ENCODE results near the gene YEATS2.

The YEATS2 gene

GRCh38 chr3:183692436-183692835, 5.2 kb upstream of the YEATS2 start:
- Histone ChIP-seq H3K4me2 (ENCODE audit: low read length) (no peak overlapping the region), H4K8ac (ENCODE audit: low read depth, low read length) (no peak overlapping the region), H3K36me3 (ENCODE audit: control insufficient read depth, insufficient read depth, low read length) (no peaks in the 10 kb centered on the region), H3K56ac (ENCODE audit: low read length) (no peak overlapping the region), H3K27me3 (ENCODE audit: insufficient read depth, low read length, poor library complexity) (no peaks in the 10 kb centered on the region), H3K23ac (ENCODE audit: low read length) (no peak overlapping the region), H3K27ac (ENCODE audit: low read depth, low read length) (no peak overlapping the region), H3K4me1 (ENCODE audit: control insufficient read depth, low read depth, low read length) (peaks cover 2% of the 10 kb centered on the region), H3K9ac (ENCODE audit: low read length) (no peak overlapping the region), H3K79me1 (ENCODE audit: low read length) (no peaks in the 10 kb centered on the region), H3K18ac (ENCODE audit: low read length) (no peak overlapping the region), H2BK5ac (ENCODE audit: low read length) (no peak overlapping the region), H3K4me3 (ENCODE audit: low read length) (no peak overlapping the region), H2BK120ac (ENCODE audit: low read depth, low read length) (no peak overlapping the region), H3K4ac (ENCODE audit: low read depth, low read length) (no peak overlapping the region), H4K5ac (ENCODE audit: low read length) (no peak overlapping the region), H3K79me2 (ENCODE audit: control insufficient read depth, insufficient read depth, low read length) (no peaks in the 10 kb centered on the region), H2BK15ac (replicated peaks; ENCODE audit: low read depth) (no peak overlapping the region), H2AK5ac (ENCODE audit: low read length) (no peak overlapping the region)
- WGBS (ENCODE audit: extremely low coverage, insufficient coverage, low lambda C conversion rate) = no CpG with 5 or more reads among the region's 10 CpGs
- DNase-seq = peak; percentile 40

- peaks cover 25% of the 10 kb centered on the region for H3K79me2 ChIP-seq (ENCODE audit: control insufficient read depth, insufficient read depth, low read length)
- no CpG with 5 or more reads among the region's 7 CpGs for WGBS (ENCODE audit: extremely low coverage, insufficient coverage, low lambda C conversion rate)
Measured at GRCh38 chr3:183695569-183696364, 1.8 kb upstream of the YEATS2 start.

GRCh38 chr3:183697123-183697609, 431 bp upstream of the YEATS2 start:
- Histone ChIP-seq H3K23ac (ENCODE audit: low read length) (no peak overlapping the region), H3K4me3 (ENCODE audit: low read length) (peak overlapping the region; percentile 30), H3K79me2 (ENCODE audit: control insufficient read depth, insufficient read depth, low read length) (peaks cover 38% of the 10 kb centered on the region), H4K5ac (ENCODE audit: low read length) (peak overlapping the region; percentile 87), H3K4me1 (ENCODE audit: control insufficient read depth, low read depth, low read length) (peaks cover 3% of the 10 kb centered on the region), H3K79me1 (ENCODE audit: low read length) (peaks cover 3% of the 10 kb centered on the region), H2AK5ac (ENCODE audit: low read length) (peak overlapping the region; percentile 37), H3K36me3 (ENCODE audit: control insufficient read depth, insufficient read depth, low read length) (no peaks in the 10 kb centered on the region), H3K18ac (ENCODE audit: low read length) (no peak overlapping the region), H4K8ac (ENCODE audit: low read depth, low read length) (peak overlapping the region; percentile 7), H2BK120ac (ENCODE audit: low read depth, low read length) (no peak overlapping the region), H3K4me2 (ENCODE audit: low read length) (peak overlapping the region; percentile 48), H2BK15ac (replicated peaks; ENCODE audit: low read depth) (no peak overlapping the region), H3K9ac (ENCODE audit: low read length) (peak overlapping the region; percentile 38), H3K56ac (ENCODE audit: low read length) (peak overlapping the region; percentile 70), H3K27ac (ENCODE audit: low read depth, low read length) (no peak overlapping the region), H3K27me3 (ENCODE audit: insufficient read depth, low read length, poor library complexity) (no peaks in the 10 kb centered on the region), H2BK5ac (ENCODE audit: low read length) (no peak overlapping the region), H3K4ac (ENCODE audit: low read depth, low read length) (no peak overlapping the region)
- no peak for DNase-seq
- WGBS (ENCODE audit: extremely low coverage, insufficient coverage, low lambda C conversion rate) = no CpG with 5 or more reads among the region's 4 CpGs

More at GRCh38 chr3:183695569-183696364, 1.8 kb upstream of the YEATS2 start:
- H3K56ac ChIP-seq (ENCODE audit: low read length) = no peak overlapping the region
- no peak overlapping the region for H3K4me3 ChIP-seq (ENCODE audit: low read length)
- H2BK120ac ChIP-seq (ENCODE audit: low read depth, low read length) = no peak overlapping the region
- DNase-seq = no peak
- no peak overlapping the region for H3K18ac ChIP-seq (ENCODE audit: low read length)
- H3K36me3 ChIP-seq (ENCODE audit: control insufficient read depth, insufficient read depth, low read length) = no peaks in the 10 kb centered on the region
- no peak overlapping the region for H2AK5ac ChIP-seq (ENCODE audit: low read length)
- no peaks in the 10 kb centered on the region for H3K27me3 ChIP-seq (ENCODE audit: insufficient read depth, low read length, poor library complexity)
- H3K4ac ChIP-seq (ENCODE audit: low read depth, low read length) = no peak overlapping the region
- H2BK5ac ChIP-seq (ENCODE audit: low read length) = no peak overlapping the region
- H3K79me1 ChIP-seq (ENCODE audit: low read length) = peaks cover 2% of the 10 kb centered on the region
- no peak overlapping the region for H3K27ac ChIP-seq (ENCODE audit: low read depth, low read length)
- no peak overlapping the region for H3K9ac ChIP-seq (ENCODE audit: low read length)
- H3K23ac ChIP-seq (ENCODE audit: low read length) = no peak overlapping the region
- H4K8ac ChIP-seq (ENCODE audit: low read depth, low read length) = no peak overlapping the region
- no peak overlapping the region for H3K4me2 ChIP-seq (ENCODE audit: low read length)
- no peak overlapping the region for H2BK15ac ChIP-seq (replicated peaks; ENCODE audit: low read depth)
- H3K4me1 ChIP-seq (ENCODE audit: control insufficient read depth, low read depth, low read length) = peaks cover 3% of the 10 kb centered on the region
- no peak overlapping the region for H4K5ac ChIP-seq (ENCODE audit: low read length)

GRCh38 chr3:183698318-183698751, 738 bp downstream of the YEATS2 start:
- peak overlapping the region; percentile 85 for H3K56ac ChIP-seq (ENCODE audit: low read length)
- peak overlapping the region; percentile 85 for H3K4me2 ChIP-seq (ENCODE audit: low read length)
- no peak overlapping the region for H2AK5ac ChIP-seq (ENCODE audit: low read length)
- H3K36me3 ChIP-seq (ENCODE audit: control insufficient read depth, insufficient read depth, low read length) = no peaks in the 10 kb centered on the region
- peaks cover 50% of the 10 kb centered on the region for H3K79me2 ChIP-seq (ENCODE audit: control insufficient read depth, insufficient read depth, low read length)
- no peak overlapping the region for H4K8ac ChIP-seq (ENCODE audit: low read depth, low read length)
- H3K4ac ChIP-seq (ENCODE audit: low read depth, low read length) = peak overlapping the region; percentile 86
- peak overlapping the region; percentile 47 for H3K27ac ChIP-seq (ENCODE audit: low read depth, low read length)
- peak overlapping the region; percentile 68 for H2BK120ac ChIP-seq (ENCODE audit: low read depth, low read length)
- H3K4me3 ChIP-seq (ENCODE audit: low read length) = peak overlapping the region; percentile 26
- H3K23ac ChIP-seq (ENCODE audit: low read length) = no peak overlapping the region
- WGBS (ENCODE audit: extremely low coverage, insufficient coverage, low lambda C conversion rate) = no CpG with 5 or more reads among the region's 13 CpGs
- H3K18ac ChIP-seq (ENCODE audit: low read length) = peak overlapping the region; percentile 99
- peak overlapping the region; percentile 74 for H3K9ac ChIP-seq (ENCODE audit: low read length)
- H2BK15ac ChIP-seq (replicated peaks; ENCODE audit: low read depth) = no peak overlapping the region
- no peak overlapping the region for H2BK5ac ChIP-seq (ENCODE audit: low read length)
- H3K27me3 ChIP-seq (ENCODE audit: insufficient read depth, low read length, poor library complexity) = no peaks in the 10 kb centered on the region
- H4K5ac ChIP-seq (ENCODE audit: low read length) = no peak overlapping the region
- peaks cover 3% of the 10 kb centered on the region for H3K79me1 ChIP-seq (ENCODE audit: low read length)
- peak; percentile 57 for DNase-seq
- peaks cover 3% of the 10 kb centered on the region for H3K4me1 ChIP-seq (ENCODE audit: control insufficient read depth, low read depth, low read length)

- DNase-seq = peak; percentile 46
- peak overlapping the region; percentile 74 for H3K9ac ChIP-seq (ENCODE audit: low read length)
- H3K36me3 ChIP-seq (ENCODE audit: control insufficient read depth, insufficient read depth, low read length) = no peaks in the 10 kb centered on the region
- peaks cover 3% of the 10 kb centered on the region for H3K79me1 ChIP-seq (ENCODE audit: low read length)
- peak overlapping the region; percentile 85 for H3K4me2 ChIP-seq (ENCODE audit: low read length)
- peak overlapping the region; percentile 85 for H3K56ac ChIP-seq (ENCODE audit: low read length)
- H3K4me3 ChIP-seq (ENCODE audit: low read length) = peak overlapping the region; percentile 26
- no peaks in the 10 kb centered on the region for H3K27me3 ChIP-seq (ENCODE audit: insufficient read depth, low read length, poor library complexity)
- no peak overlapping the region for H3K27ac ChIP-seq (ENCODE audit: low read depth, low read length)
- no peak overlapping the region for H2AK5ac ChIP-seq (ENCODE audit: low read length)
- H3K23ac ChIP-seq (ENCODE audit: low read length) = no peak overlapping the region
- H3K4ac ChIP-seq (ENCODE audit: low read depth, low read length) = no peak overlapping the region
- H2BK15ac ChIP-seq (replicated peaks; ENCODE audit: low read depth) = no peak overlapping the region
- H2BK120ac ChIP-seq (ENCODE audit: low read depth, low read length) = no peak overlapping the region
- H3K18ac ChIP-seq (ENCODE audit: low read length) = no peak overlapping the region
- H3K4me1 ChIP-seq (ENCODE audit: control insufficient read depth, low read depth, low read length) = peaks cover 3% of the 10 kb centered on the region
- peaks cover 54% of the 10 kb centered on the region for H3K79me2 ChIP-seq (ENCODE audit: control insufficient read depth, insufficient read depth, low read length)
- no peak overlapping the region for H2BK5ac ChIP-seq (ENCODE audit: low read length)
- WGBS (ENCODE audit: extremely low coverage, insufficient coverage, low lambda C conversion rate) = no CpG with 5 or more reads among the region's 9 CpGs
- H4K5ac ChIP-seq (ENCODE audit: low read length) = no peak overlapping the region
- H4K8ac ChIP-seq (ENCODE audit: low read depth, low read length) = no peak overlapping the region
Measured at GRCh38 chr3:183698756-183699155, 1.2 kb downstream of the YEATS2 start.

Data from mesendoderm (in vitro differentiated cells).